Measurements from ENCODE around the gene CALML3. TPM values are rescaled to one million over a fixed set of nuclear protein-coding genes. Genes with fewer than 3 reads are reported as not detected.

Gene CALML3
- total and polyA plus RNA-seq, 2 donors (not counting 1 experiment from before 2014, with no cell fraction given) = not detected

- WGBS (ENCODE audit: insufficient coverage) = 76% methylated on average over 1 of the region's 2 CpGs
- Histone ChIP-seq H2AFZ (ENCODE audit: insufficient read depth, low read depth, low read length, poor library complexity, severe bottlenecking) (no peak overlapping the region), H3K27me3 (replicated peaks in 1 of 4; ENCODE audit: control extremely low read depth in 1 of 4, control insufficient read depth in 3 of 4, insufficient read depth in 4 of 4, low read length in 3 of 4) (no peaks in the 10 kb centered on the region), H3K36me3 (replicated peaks in 1 of 2; ENCODE audit: control extremely low read depth in 1 of 2, control insufficient read depth in 1 of 2, extremely low read depth in 1 of 2, insufficient read depth in 2 of 2, low read length in 1 of 2) (no peaks in the 10 kb centered on the region), H3K4me2 (replicated peaks; ENCODE audit: low read depth, low read length, poor library complexity, severe bottlenecking) (no peak overlapping the region), H3K27ac (ENCODE audit: low read length in 2 of 2) (no peak overlapping the region), H4K20me1 (ENCODE audit: control insufficient read depth, insufficient read depth, low read length, poor library complexity, severe bottlenecking) (no peaks in the 10 kb centered on the region), H3K4me1 (ENCODE audit: control insufficient read depth in 2 of 2, insufficient read depth in 2 of 2, low read length in 2 of 2) (no peaks in the 10 kb centered on the region), H3K4me3 (ENCODE audit: control extremely low read depth in 1 of 5, extremely low read depth in 1 of 5, insufficient read depth in 1 of 5, low read depth in 2 of 5, low read length in 4 of 5) (no peak overlapping the region), H3K79me2 (ENCODE audit: control insufficient read depth, insufficient read depth, low read length) (no peaks in the 10 kb centered on the region), H3K9ac (ENCODE audit: low read length) (no peak overlapping the region), H3K9me3 (ENCODE audit: control extremely low read depth in 1 of 3, control insufficient read depth in 2 of 3, insufficient read depth in 1 of 3, low read length in 2 of 3) (no peaks in the 10 kb centered on the region)
- ATAC-seq (ENCODE audit: low read depth) (no peak), DNase-seq (no peak)
- Mint-ChIP-seq H3K9me3 (ENCODE audit: insufficient read depth) (no peaks in the 10 kb centered on the region), H3K27ac (no peak overlapping the region), H3K4me3 (no peak overlapping the region), H3K4me1 (no peaks in the 10 kb centered on the region), H3K27me3 (peaks cover 16% of the 10 kb centered on the region)
- ChIA-PET POLR2A (no interaction called here), CTCF (no interaction called here)
- TF ChIP-seq CTCF (IDR thresholded peaks at IDR 0.05) (no peak), EZH2 (IDR thresholded peaks at IDR 0.05; ENCODE audit: borderline replicate concordance, insufficient read depth, low read depth, low read length, poor library complexity, severe bottlenecking) (no peak)
- intact Hi-C loops (cut with micrococcal nuclease) = no loop called here
Observed at GRCh38 chr10:5568984-5569383, 44.2 kb downstream of the CALML3 start.

- Mint-ChIP-seq H3K27ac (no peak overlapping the region), H3K9me3 (ENCODE audit: insufficient read depth) (no peaks in the 10 kb centered on the region), H3K4me3 (no peak overlapping the region), H3K4me1 (no peaks in the 10 kb centered on the region), H3K27me3 (peaks cover 10% of the 10 kb centered on the region)
- Histone ChIP-seq H3K9ac (ENCODE audit: low read length) (no peak overlapping the region), H3K79me2 (ENCODE audit: control insufficient read depth, insufficient read depth, low read length) (no peaks in the 10 kb centered on the region), H3K27me3 (replicated peaks in 1 of 4; ENCODE audit: control extremely low read depth in 1 of 4, control insufficient read depth in 3 of 4, insufficient read depth in 4 of 4, low read length in 3 of 4) (no peaks in the 10 kb centered on the region), H3K4me2 (replicated peaks; ENCODE audit: low read depth, low read length, poor library complexity, severe bottlenecking) (no peak overlapping the region), H3K4me3 (ENCODE audit: control extremely low read depth in 1 of 5, extremely low read depth in 1 of 5, insufficient read depth in 1 of 5, low read depth in 2 of 5, low read length in 4 of 5) (no peak overlapping the region), H2AFZ (ENCODE audit: insufficient read depth, low read depth, low read length, poor library complexity, severe bottlenecking) (no peak overlapping the region), H3K9me3 (ENCODE audit: control extremely low read depth in 1 of 3, control insufficient read depth in 2 of 3, insufficient read depth in 1 of 3, low read length in 2 of 3) (no peaks in the 10 kb centered on the region), H3K4me1 (ENCODE audit: control insufficient read depth in 2 of 2, insufficient read depth in 2 of 2, low read length in 2 of 2) (no peaks in the 10 kb centered on the region), H3K27ac (ENCODE audit: low read length in 2 of 2) (no peak overlapping the region), H3K36me3 (replicated peaks in 1 of 2; ENCODE audit: control extremely low read depth in 1 of 2, control insufficient read depth in 1 of 2, extremely low read depth in 1 of 2, insufficient read depth in 2 of 2, low read length in 1 of 2) (no peaks in the 10 kb centered on the region), H4K20me1 (ENCODE audit: control insufficient read depth, insufficient read depth, low read length, poor library complexity, severe bottlenecking) (no peaks in the 10 kb centered on the region)
- ChIA-PET POLR2A (no interaction called here), CTCF (no interaction called here)
- TF ChIP-seq CTCF (IDR thresholded peaks at IDR 0.05) = no peak
- TF ChIP-seq EZH2 (IDR thresholded peaks at IDR 0.05; ENCODE audit: borderline replicate concordance, insufficient read depth, low read depth, low read length, poor library complexity, severe bottlenecking) = no peak
- intact Hi-C loops (cut with micrococcal nuclease) = no loop called here
- 88% methylated on average over 1 of the region's 2 CpGs for WGBS (ENCODE audit: insufficient coverage)
- DNase-seq = no peak
- no peak for ATAC-seq (ENCODE audit: low read depth)
Observed at GRCh38 chr10:5569568-5569967, 44.8 kb downstream of the CALML3 start.

Measured in B cell (primary cell).